Prostate gland (tissue), 2 donors: ENCODE results near the gene INIP.

Experiments used
- CTCF ChIP-seq, 4 experiments: fragments of 200-600 bp in 2 of 4; fragments of 450-650 bp in 2 of 4; sonication (generic) in 2 of 4; IDR thresholded peaks; 1 replicate in 3 of 4; 2 replicates in 1 of 4; pipeline ENCODE4 v1.5.1; 2016 to 2019; ENCODE audit warnings: antibody characterized with exemption in 4 of 4, mild to moderate bottlenecking in 2 of 4, moderate library complexity in 2 of 4
- POLR2A ChIP-seq: fragments of 450-650 bp; IDR thresholded peaks from one replicate; pipeline ENCODE4 v1.6.1; 2016; ENCODE audit warnings: antibody characterized with exemption, mild to moderate bottlenecking
- POLR2AphosphoS5 ChIP-seq: sonication (generic); formaldehyde crosslinking; IDR thresholded peaks from one replicate; pipeline ENCODE4 v1.6.1; 2017; ENCODE audit warnings: antibody characterized with exemption

GRCh38 chr9:112731971-112732370 is 14.1 kb upstream of the INIP start:
- TF ChIP-seq POLR2AphosphoS5 = no peak
- no peak for TF ChIP-seq POLR2A
- TF ChIP-seq CTCF (IDR thresholded peaks at IDR 0.05) = no peak
